ENCODE results near the gene SNTN.
A peak's percentile ranks its signal among the peaks of the same experiment; 100 is the strongest.

Gene SNTN

GRCh38 chr3:63685340-63685739 is 32.9 kb downstream of the SNTN start:
- DNase-seq (ENCODE audit: low read depth), result no peak
- TF ChIP-seq CTCF (IDR thresholded peaks at IDR 0.05; ENCODE audit: low read depth, low read length, missing control alignments), result no peak

GRCh38 chr3:63687278-63688225 is 35.1 kb downstream of the SNTN start:
- in situ Hi-C loops (cut with HindIII; ENCODE audit: low sequenced_read_pairs), result loop anchor here (5.0 kb wide), 1 partner anchor 65 kb away; no protein-coding TSS in a partner anchor
- TF ChIP-seq CTCF (IDR thresholded peaks at IDR 0.05; ENCODE audit: low read depth, low read length, missing control alignments), result no peak
- H3K4me3 ChIP-seq (ENCODE audit: low read depth, low read length), result no peak overlapping the region
- no peak for DNase-seq (ENCODE audit: low read depth)

More at GRCh38 chr3:63685340-63685739, 32.9 kb downstream of the SNTN start:
- in situ Hi-C loops (cut with HindIII; ENCODE audit: low sequenced_read_pairs), result loop anchor here (5.0 kb wide), 1 partner anchor 67 kb away; no protein-coding TSS in a partner anchor
- H3K4me3 ChIP-seq (ENCODE audit: low read depth, low read length), result no peak overlapping the region

- in situ Hi-C loops (cut with HindIII; ENCODE audit: low sequenced_read_pairs), result loop anchor here (5.0 kb wide), 1 partner anchor 63 kb away; no protein-coding TSS in a partner anchor
- no peak for TF ChIP-seq CTCF (IDR thresholded peaks at IDR 0.05; ENCODE audit: low read depth, low read length, missing control alignments)
These were observed 36.8 kb downstream of the SNTN start for GRCh38 chr3:63689285-63689684.

GRCh38 chr3:63693351-63693750 is 40.9 kb downstream of the SNTN start:
- in situ Hi-C loops (cut with HindIII; ENCODE audit: low sequenced_read_pairs), result no loop called here
- TF ChIP-seq CTCF (IDR thresholded peaks at IDR 0.05; ENCODE audit: low read depth, low read length, missing control alignments), result no peak
- H3K4me3 ChIP-seq (ENCODE audit: low read depth, low read length), result no peak overlapping the region
- no peak for DNase-seq (ENCODE audit: low read depth)

More at GRCh38 chr3:63689285-63689684, 36.8 kb downstream of the SNTN start:
- DNase-seq (ENCODE audit: low read depth), result no peak
- no peak overlapping the region for H3K4me3 ChIP-seq (ENCODE audit: low read depth, low read length)

- in situ Hi-C loops (cut with HindIII; ENCODE audit: low sequenced_read_pairs), result no loop called here
- no peak for TF ChIP-seq CTCF (IDR thresholded peaks at IDR 0.05; ENCODE audit: low read depth, low read length, missing control alignments)
- H3K4me3 ChIP-seq (ENCODE audit: low read depth, low read length), result no peak overlapping the region
- no peak for DNase-seq (ENCODE audit: low read depth)
These were observed 52.7 kb downstream of the SNTN start for GRCh38 chr3:63705092-63705645.

GRCh38 chr3:63706321-63707085 is 54.0 kb downstream of the SNTN start:
- in situ Hi-C loops (cut with HindIII; ENCODE audit: low sequenced_read_pairs), result no loop called here
- DNase-seq (ENCODE audit: low read depth), result peak; percentile 34
- TF ChIP-seq CTCF (IDR thresholded peaks at IDR 0.05; ENCODE audit: low read depth, low read length, missing control alignments), result no peak
- H3K4me3 ChIP-seq (ENCODE audit: low read depth, low read length), result no peak overlapping the region

Measured in astrocyte of the cerebellum (primary cell).